Esophagus (tissue), 2 donors: ENCODE measurements around the gene PHF21A. TPM values are rescaled to one million over a fixed set of nuclear protein-coding genes. Genes with fewer than 3 reads are reported as not detected.

Experiments
- H3K27ac ChIP-seq, 2 donors: one replicate each; pipeline ENCODE4 v1.5.1; 2013; ENCODE audit warnings: low read depth in 2 of 2, mild to moderate bottlenecking in 2 of 2, inconsistent platforms in 1 of 2, low read length in 1 of 2, moderate library complexity in 1 of 2
- H3K27me3 ChIP-seq, 2 donors: one replicate each; pipeline ENCODE4 v1.6.1; 2013; ENCODE audit warnings: low read length in 2 of 2, control low read depth in 1 of 2, mild to moderate bottlenecking in 1 of 2; ENCODE audit not compliant: insufficient read depth in 2 of 2, control insufficient read depth in 1 of 2
- H3K36me3 ChIP-seq, 2 donors: one replicate each; pipeline ENCODE4 v1.6.1; 2013; ENCODE audit warnings: low read length in 1 of 2; ENCODE audit not compliant: control insufficient read depth in 2 of 2, insufficient read depth in 2 of 2
- H3K4me1 ChIP-seq, 2 donors: one replicate each; pipeline ENCODE4 v1.6.1; 2013; ENCODE audit warnings: low read length in 1 of 2; ENCODE audit not compliant: control insufficient read depth in 2 of 2, insufficient read depth in 2 of 2
- H3K4me3 ChIP-seq, 2 donors: one replicate each; pipeline ENCODE4 v1.5.1; 2013; ENCODE audit warnings: low read length in 2 of 2, mild to moderate bottlenecking in 2 of 2, low read depth in 1 of 2, moderate library complexity in 1 of 2
- H3K9me3 ChIP-seq, 2 donors: one replicate each; pipeline ENCODE4 v1.6.1; 2013; ENCODE audit warnings: mild to moderate bottlenecking in 2 of 2, low read depth in 1 of 2, low read length in 1 of 2, moderate library complexity in 1 of 2; ENCODE audit not compliant: control insufficient read depth in 2 of 2, insufficient read depth in 1 of 2
- WGBS, 2 donors: extraction: QIAGEN DNeasy Blood & Tissue Kit; methylation state at CpG; one replicate each; pipeline ENCODE4 v1.1.7; 2013; 5-methylcytosine and 5-hydroxymethylcytosine counted together
- polyA plus RNA-seq, 2 donors: library from polyadenylated mRNA; stranded (reverse); fragments of 200-250 nt; gene quantifications; one replicate each; pipeline ENCODE4 v1.2.3, GENCODE V29; 2013
- donor health status: healthy with polysubstance abuse.
- donor health status: Bipolar disorder and iron deficiency.

The PHF21A gene
- polyA plus RNA-seq, 2 donors = 8.8 to 14.0 TPM

- H3K4me3 ChIP-seq = no peak overlapping the region
- WGBS, 2 donors = 62 to 71% methylated on average over 2 of the region's 2 CpGs
- no peaks in the 10 kb centered on the region for H3K9me3 ChIP-seq
- H3K27me3 ChIP-seq = no peaks in the 10 kb centered on the region
- H3K27ac ChIP-seq = no peak overlapping the region
- no peaks in the 10 kb centered on the region for H3K4me1 ChIP-seq
- H3K36me3 ChIP-seq = no peaks in the 10 kb centered on the region
Measured at GRCh38 chr11:46003572-46003971, 117.7 kb downstream of the PHF21A start.

- no peak overlapping the region for H3K27ac ChIP-seq
- no peaks in the 10 kb centered on the region for H3K9me3 ChIP-seq
- no peaks in the 10 kb centered on the region for H3K36me3 ChIP-seq
- no peak overlapping the region for H3K4me3 ChIP-seq
- H3K4me1 ChIP-seq = no peaks in the 10 kb centered on the region
- no peaks in the 10 kb centered on the region for H3K27me3 ChIP-seq
Measured at GRCh38 chr11:46002189-46002588, 119.1 kb downstream of the PHF21A start.

- no peaks in the 10 kb centered on the region for H3K36me3 ChIP-seq
- no peak overlapping the region for H3K27ac ChIP-seq
- no peaks in the 10 kb centered on the region for H3K4me1 ChIP-seq
- H3K27me3 ChIP-seq = no peaks in the 10 kb centered on the region
- no peaks in the 10 kb centered on the region for H3K9me3 ChIP-seq
- WGBS, 2 donors = 68 to 71% methylated on average over 3 of the region's 3 CpGs
- H3K4me3 ChIP-seq = no peak overlapping the region
Measured at GRCh38 chr11:46001448-46001914, 119.8 kb downstream of the PHF21A start.

- Histone ChIP-seq H3K27ac (no peak overlapping the region), H3K4me1 (peaks cover 2 to 4% of the 10 kb centered on the region in 2 donors)
- WGBS, 2 donors = 49% methylated on average over 4 of the region's 4 CpGs
Measured at GRCh38 chr11:45997599-45997998, 123.7 kb downstream of the PHF21A start.

GRCh38 chr11:45995342-45995734 is 125.9 kb downstream of the PHF21A start:
- Histone ChIP-seq H3K9me3 (no peaks in the 10 kb centered on the region), H3K27me3 (no peaks in the 10 kb centered on the region), H3K4me3 (no peak overlapping the region), H3K27ac (no peak overlapping the region), H3K4me1 (peaks cover 2 to 4% of the 10 kb centered on the region in 2 donors), H3K36me3 (no peaks in the 10 kb centered on the region)
- WGBS, 2 donors = 52 to 70% methylated on average over 1 of the region's 1 CpG

More at GRCh38 chr11:45997599-45997998, 123.7 kb downstream of the PHF21A start:
- Histone ChIP-seq H3K27me3 (no peaks in the 10 kb centered on the region), H3K4me3 (no peak overlapping the region), H3K36me3 (no peaks in the 10 kb centered on the region), H3K9me3 (no peaks in the 10 kb centered on the region)

GRCh38 chr11:45994371-45995341 is 126.6 kb downstream of the PHF21A start:
- Histone ChIP-seq H3K27me3 (no peaks in the 10 kb centered on the region), H3K4me3 (no peak overlapping the region), H3K36me3 (no peaks in the 10 kb centered on the region), H3K4me1 (peaks cover 2 to 4% of the 10 kb centered on the region in 2 donors), H3K27ac (no peak overlapping the region), H3K9me3 (no peaks in the 10 kb centered on the region)
- WGBS, 2 donors = 77 to 80% methylated on average over 10 of the region's 10 CpGs

GRCh38 chr11:45993531-45994001 is 127.7 kb downstream of the PHF21A start:
- Histone ChIP-seq H3K4me3 (no peak overlapping the region), H3K9me3 (no peaks in the 10 kb centered on the region), H3K36me3 (no peaks in the 10 kb centered on the region), H3K27me3 (no peaks in the 10 kb centered on the region), H3K27ac (peak overlapping the region in 1 of 2 donors; percentile 36), H3K4me1 (peaks cover 2 to 4% of the 10 kb centered on the region in 2 donors)
- 34 to 36% methylated on average over 6 of the region's 6 CpGs for WGBS, 2 donors

GRCh38 chr11:45988921-45989320 is 132.3 kb downstream of the PHF21A start:
- Histone ChIP-seq H3K4me1 (peaks cover 2 to 4% of the 10 kb centered on the region in 2 donors), H3K27ac (no peak overlapping the region), H3K27me3 (no peaks in the 10 kb centered on the region), H3K4me3 (no peak overlapping the region), H3K36me3 (no peaks in the 10 kb centered on the region), H3K9me3 (no peaks in the 10 kb centered on the region)
- WGBS, 2 donors = 65 to 79% methylated on average over 1 of the region's 1 CpG

GRCh38 chr11:45985212-45985611 is 136.0 kb downstream of the PHF21A start:
- Histone ChIP-seq H3K4me3 (no peak overlapping the region), H3K27ac (no peak overlapping the region), H3K36me3 (no peaks in the 10 kb centered on the region), H3K27me3 (no peaks in the 10 kb centered on the region), H3K4me1 (no peaks in the 10 kb centered on the region), H3K9me3 (no peaks in the 10 kb centered on the region)
- WGBS, 2 donors = 95 to 98% methylated on average over 1 of the region's 1 CpG
